22Rv1 (cell line): ENCODE results near the gene SLC50A1.

Experiments used
- ZFX ChIP-seq: fragments of 450-650 bp; IDR thresholded peaks from 2 replicates; pipeline ENCODE4 v1.6.1; 2017; ENCODE audit warnings: antibody characterized with exemption, borderline replicate concordance
- TF ChIP-seq, protein P1 (sequence below): fragments of 450-650 bp; IDR thresholded peaks from 2 replicates; pipeline ENCODE4 v1.5.1; 2017; ENCODE audit warnings: mild to moderate bottlenecking

DNA sequence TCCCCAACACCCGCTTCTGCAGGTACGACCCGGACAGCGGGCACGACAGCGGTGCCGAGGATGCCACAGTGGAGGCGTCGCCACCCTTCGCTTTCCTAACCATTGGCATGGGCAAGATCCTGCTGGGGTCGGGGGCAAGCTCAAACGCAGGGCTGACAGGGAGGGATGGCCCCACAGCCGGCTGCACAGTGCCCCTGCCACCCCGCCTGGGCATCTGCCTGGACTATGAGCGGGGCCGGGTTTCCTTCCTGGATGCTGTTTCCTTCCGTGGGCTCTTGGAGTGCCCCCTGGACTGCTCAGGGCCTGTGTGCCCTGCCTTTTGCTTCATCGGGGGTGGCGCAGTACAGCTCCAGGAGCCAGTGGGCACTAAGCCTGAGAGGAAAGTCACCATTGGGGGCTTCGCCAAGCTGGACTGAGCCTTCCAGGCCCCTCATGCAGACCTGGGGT is 48.1 kb downstream of the SLC50A1 start:
- TF ChIP-seq, protein P1, sequence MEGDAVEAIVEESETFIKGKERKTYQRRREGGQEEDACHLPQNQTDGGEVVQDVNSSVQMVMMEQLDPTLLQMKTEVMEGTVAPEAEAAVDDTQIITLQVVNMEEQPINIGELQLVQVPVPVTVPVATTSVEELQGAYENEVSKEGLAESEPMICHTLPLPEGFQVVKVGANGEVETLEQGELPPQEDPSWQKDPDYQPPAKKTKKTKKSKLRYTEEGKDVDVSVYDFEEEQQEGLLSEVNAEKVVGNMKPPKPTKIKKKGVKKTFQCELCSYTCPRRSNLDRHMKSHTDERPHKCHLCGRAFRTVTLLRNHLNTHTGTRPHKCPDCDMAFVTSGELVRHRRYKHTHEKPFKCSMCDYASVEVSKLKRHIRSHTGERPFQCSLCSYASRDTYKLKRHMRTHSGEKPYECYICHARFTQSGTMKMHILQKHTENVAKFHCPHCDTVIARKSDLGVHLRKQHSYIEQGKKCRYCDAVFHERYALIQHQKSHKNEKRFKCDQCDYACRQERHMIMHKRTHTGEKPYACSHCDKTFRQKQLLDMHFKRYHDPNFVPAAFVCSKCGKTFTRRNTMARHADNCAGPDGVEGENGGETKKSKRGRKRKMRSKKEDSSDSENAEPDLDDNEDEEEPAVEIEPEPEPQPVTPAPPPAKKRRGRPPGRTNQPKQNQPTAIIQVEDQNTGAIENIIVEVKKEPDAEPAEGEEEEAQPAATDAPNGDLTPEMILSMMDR: no peak
- no peak for TF ChIP-seq ZFX
